HCT116 (cell line): ENCODE measurements around the gene TEAD2.

ENCODE experiments used
- EZH2 ChIP-seq: fragments of 200-600 bp; sonication (generic); IDR thresholded peaks from 2 replicates; pipeline ENCODE4 v1.6.1; 2017; ENCODE audit warnings: antibody characterized with exemption, mixed run types
- ZNF274 ChIP-seq: fragments of 200-500 bp; sonication (Bioruptor generic); IDR thresholded peaks from 2 replicates; pipeline ENCODE4 v1.6.1; 2014; ENCODE audit warnings: mild to moderate bottlenecking, low read depth, low read length, inconsistent platforms
- TF ChIP-seq, protein P1 (sequence below), 3 experiments: fragments of 200-600 bp in 1 of 3; sonication (generic) in 1 of 3; IDR thresholded peaks in 2 of 3; conservative IDR thresholded peaks in 1 of 3; 2 replicates each; pipeline ENCODE4 v1.5.1; 2012 to 2017; ENCODE audit warnings: low read depth in 2 of 3, low read length in 2 of 3, antibody characterized with exemption in 1 of 3, borderline replicate concordance in 1 of 3, control low read depth in 1 of 3, mild to moderate bottlenecking in 1 of 3, mixed read lengths in 1 of 3, mixed run types in 1 of 3, moderate library complexity in 1 of 3; ENCODE audit not compliant: insufficient read depth in 1 of 3
- TF ChIP-seq, protein P2 (sequence below): IDR thresholded peaks from 2 replicates; pipeline ENCODE4 v1.6.1; 2012
- TF ChIP-seq, protein P3 (sequence below): IDR thresholded peaks from 2 replicates; pipeline ENCODE4 v1.6.1; 2012; ENCODE audit warnings: low read depth

DNA sequence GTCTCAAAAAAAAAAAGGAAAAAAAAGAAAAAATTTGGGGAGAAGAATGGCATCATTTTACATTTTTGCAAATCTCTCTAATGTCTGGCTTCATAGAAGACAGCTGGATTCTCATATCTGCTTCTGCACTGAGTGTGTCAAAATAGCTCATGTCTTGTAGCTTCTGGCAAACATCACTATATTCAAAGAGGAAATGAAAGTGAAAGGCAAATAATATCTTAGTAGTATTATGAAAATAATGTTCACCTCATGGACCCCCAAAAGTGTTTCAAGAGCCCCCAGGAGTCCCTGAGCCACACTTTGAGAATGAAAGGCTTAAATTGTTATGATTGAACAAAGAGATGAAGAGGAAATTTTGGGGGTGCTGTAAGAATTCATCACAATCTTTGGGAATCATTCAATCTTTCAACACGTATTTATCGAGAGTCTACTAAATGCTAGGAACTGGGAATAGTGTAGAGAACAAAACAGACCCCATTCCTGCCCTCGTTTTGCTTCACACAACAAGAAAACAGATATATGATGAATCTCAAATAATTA, 36.0 kb downstream of the TEAD2 start:
- TF ChIP-seq, protein P1, sequence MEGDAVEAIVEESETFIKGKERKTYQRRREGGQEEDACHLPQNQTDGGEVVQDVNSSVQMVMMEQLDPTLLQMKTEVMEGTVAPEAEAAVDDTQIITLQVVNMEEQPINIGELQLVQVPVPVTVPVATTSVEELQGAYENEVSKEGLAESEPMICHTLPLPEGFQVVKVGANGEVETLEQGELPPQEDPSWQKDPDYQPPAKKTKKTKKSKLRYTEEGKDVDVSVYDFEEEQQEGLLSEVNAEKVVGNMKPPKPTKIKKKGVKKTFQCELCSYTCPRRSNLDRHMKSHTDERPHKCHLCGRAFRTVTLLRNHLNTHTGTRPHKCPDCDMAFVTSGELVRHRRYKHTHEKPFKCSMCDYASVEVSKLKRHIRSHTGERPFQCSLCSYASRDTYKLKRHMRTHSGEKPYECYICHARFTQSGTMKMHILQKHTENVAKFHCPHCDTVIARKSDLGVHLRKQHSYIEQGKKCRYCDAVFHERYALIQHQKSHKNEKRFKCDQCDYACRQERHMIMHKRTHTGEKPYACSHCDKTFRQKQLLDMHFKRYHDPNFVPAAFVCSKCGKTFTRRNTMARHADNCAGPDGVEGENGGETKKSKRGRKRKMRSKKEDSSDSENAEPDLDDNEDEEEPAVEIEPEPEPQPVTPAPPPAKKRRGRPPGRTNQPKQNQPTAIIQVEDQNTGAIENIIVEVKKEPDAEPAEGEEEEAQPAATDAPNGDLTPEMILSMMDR (IDR thresholded peaks at IDR 0.05 in 2 of 3, conservative IDR thresholded peaks at IDR 0.05 in 1 of 3; ENCODE audit: borderline replicate concordance in 1 of 3, insufficient read depth in 1 of 3, low read depth in 2 of 3, low read length in 2 of 3), result no peak
- TF ChIP-seq ZNF274 (no peak), EZH2 (no peak)
- TF ChIP-seq, protein P2, sequence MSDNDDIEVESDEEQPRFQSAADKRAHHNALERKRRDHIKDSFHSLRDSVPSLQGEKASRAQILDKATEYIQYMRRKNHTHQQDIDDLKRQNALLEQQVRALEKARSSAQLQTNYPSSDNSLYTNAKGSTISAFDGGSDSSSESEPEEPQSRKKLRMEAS, result no peak
- TF ChIP-seq, protein P3, sequence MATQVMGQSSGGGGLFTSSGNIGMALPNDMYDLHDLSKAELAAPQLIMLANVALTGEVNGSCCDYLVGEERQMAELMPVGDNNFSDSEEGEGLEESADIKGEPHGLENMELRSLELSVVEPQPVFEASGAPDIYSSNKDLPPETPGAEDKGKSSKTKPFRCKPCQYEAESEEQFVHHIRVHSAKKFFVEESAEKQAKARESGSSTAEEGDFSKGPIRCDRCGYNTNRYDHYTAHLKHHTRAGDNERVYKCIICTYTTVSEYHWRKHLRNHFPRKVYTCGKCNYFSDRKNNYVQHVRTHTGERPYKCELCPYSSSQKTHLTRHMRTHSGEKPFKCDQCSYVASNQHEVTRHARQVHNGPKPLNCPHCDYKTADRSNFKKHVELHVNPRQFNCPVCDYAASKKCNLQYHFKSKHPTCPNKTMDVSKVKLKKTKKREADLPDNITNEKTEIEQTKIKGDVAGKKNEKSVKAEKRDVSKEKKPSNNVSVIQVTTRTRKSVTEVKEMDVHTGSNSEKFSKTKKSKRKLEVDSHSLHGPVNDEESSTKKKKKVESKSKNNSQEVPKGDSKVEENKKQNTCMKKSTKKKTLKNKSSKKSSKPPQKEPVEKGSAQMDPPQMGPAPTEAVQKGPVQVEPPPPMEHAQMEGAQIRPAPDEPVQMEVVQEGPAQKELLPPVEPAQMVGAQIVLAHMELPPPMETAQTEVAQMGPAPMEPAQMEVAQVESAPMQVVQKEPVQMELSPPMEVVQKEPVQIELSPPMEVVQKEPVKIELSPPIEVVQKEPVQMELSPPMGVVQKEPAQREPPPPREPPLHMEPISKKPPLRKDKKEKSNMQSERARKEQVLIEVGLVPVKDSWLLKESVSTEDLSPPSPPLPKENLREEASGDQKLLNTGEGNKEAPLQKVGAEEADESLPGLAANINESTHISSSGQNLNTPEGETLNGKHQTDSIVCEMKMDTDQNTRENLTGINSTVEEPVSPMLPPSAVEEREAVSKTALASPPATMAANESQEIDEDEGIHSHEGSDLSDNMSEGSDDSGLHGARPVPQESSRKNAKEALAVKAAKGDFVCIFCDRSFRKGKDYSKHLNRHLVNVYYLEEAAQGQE, result no peak
